Measurements from ENCODE around the gene CREB1. TPM values are rescaled to one million over a fixed set of nuclear protein-coding genes. Genes with fewer than 3 reads are reported as not detected.

Gene CREB1
- total RNA-seq, 1 donor from 2014 or later: 97.0 TPM

DNA sequence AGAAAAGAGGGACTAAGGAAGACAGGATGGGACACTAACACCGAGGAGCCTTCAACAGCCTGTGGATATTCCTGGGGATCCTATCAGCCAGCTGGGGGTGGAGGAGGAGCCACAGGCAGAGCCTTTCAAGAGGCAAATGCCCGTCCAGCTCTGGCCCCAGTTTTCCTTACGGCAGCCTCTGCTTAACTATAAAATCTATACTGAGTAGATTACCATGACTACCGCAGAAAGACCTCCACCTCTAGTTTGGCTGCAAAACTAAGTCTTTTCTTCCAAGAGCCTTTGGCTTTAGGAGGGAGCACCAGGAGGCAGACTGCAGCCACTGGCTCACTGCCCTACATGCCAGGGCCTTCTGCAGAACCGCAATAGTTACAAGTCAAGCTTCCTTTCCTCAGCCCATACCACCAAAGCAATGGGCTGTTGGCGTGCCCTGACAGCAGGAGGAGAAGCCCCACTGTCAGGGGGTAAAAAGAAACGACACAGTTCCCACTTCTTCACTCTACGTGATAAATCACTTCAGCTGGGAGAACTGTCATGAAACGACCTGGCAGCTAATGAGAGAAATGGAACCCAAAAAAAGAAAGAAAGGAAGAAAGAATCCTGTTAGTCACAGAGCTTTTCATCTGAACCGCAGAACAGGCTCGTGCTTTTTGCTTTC is 25.1 kb upstream of the CREB1 start:
- TF ChIP-seq, protein P1, sequence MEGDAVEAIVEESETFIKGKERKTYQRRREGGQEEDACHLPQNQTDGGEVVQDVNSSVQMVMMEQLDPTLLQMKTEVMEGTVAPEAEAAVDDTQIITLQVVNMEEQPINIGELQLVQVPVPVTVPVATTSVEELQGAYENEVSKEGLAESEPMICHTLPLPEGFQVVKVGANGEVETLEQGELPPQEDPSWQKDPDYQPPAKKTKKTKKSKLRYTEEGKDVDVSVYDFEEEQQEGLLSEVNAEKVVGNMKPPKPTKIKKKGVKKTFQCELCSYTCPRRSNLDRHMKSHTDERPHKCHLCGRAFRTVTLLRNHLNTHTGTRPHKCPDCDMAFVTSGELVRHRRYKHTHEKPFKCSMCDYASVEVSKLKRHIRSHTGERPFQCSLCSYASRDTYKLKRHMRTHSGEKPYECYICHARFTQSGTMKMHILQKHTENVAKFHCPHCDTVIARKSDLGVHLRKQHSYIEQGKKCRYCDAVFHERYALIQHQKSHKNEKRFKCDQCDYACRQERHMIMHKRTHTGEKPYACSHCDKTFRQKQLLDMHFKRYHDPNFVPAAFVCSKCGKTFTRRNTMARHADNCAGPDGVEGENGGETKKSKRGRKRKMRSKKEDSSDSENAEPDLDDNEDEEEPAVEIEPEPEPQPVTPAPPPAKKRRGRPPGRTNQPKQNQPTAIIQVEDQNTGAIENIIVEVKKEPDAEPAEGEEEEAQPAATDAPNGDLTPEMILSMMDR (IDR thresholded peaks at IDR 0.05; ENCODE audit: unreplicated experiment): no peak
- Mint-ChIP-seq H3K9me3 (peaks cover 4% of the 10 kb centered on the region), H3K4me3 (no peak overlapping the region), H3K27me3 (ENCODE audit: low read depth) (peaks cover 8% of the 10 kb centered on the region), H3K27ac (peak overlapping the region; percentile 60), H3K36me3 (no peaks in the 10 kb centered on the region), H3K4me1 (peaks cover 27% of the 10 kb centered on the region)
- no peak for DNase-seq (ENCODE audit: low spot score in 2 of 2, unreplicated experiment in 2 of 2)

DNA sequence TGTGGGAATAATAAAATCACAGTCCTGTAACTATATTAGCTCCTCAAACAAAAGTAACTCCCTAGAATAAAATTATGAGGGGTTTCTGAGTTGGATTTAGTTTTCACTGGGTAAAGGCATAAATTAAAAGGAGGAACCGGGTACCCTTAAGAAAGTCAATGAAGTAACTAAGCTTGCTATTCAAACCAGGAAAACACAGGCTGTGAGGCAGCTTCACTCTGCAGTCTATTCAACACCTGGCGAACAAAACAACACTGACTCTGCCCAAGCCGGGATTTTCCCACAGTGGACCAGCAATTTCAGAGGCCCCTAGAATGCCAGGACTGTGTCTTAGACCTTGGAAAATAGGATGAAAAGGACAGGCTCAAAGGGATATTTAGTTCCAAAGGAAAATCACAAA is 24.6 kb upstream of the CREB1 start:
- no peak overlapping the region for H3K4me3 Mint-ChIP-seq

DNA sequence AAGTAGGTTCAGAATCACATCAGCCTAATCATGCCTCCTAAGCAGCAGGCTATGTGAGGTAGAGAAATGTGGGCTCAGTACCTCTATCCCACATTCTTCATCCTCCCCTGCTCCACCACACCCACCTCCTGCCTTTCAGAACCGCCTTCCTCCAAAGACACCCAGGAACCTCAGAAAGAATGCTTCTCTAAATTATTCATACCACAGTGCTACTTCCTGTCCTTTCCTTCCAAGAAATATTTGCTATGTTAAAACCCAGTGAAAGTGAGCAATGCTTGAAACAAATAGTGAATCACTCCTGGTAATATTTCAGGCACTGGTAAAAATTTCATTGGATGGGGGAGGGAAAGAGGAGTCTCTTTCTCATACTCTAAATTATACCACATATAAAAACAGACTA is 24.0 kb upstream of the CREB1 start:
- TF ChIP-seq, protein P1 (IDR thresholded peaks at IDR 0.05; ENCODE audit: unreplicated experiment): no peak
- Mint-ChIP-seq H3K4me3 (no peak overlapping the region), H3K27ac (peak overlapping the region; percentile 45), H3K36me3 (no peaks in the 10 kb centered on the region), H3K27me3 (ENCODE audit: low read depth) (peaks cover 8% of the 10 kb centered on the region), H3K9me3 (peaks cover 4% of the 10 kb centered on the region), H3K4me1 (peaks cover 27% of the 10 kb centered on the region)
- no peak for DNase-seq (ENCODE audit: low spot score in 2 of 2, unreplicated experiment in 2 of 2)

More for the DNA sequence above, 24.6 kb upstream of the CREB1 start:
- Mint-ChIP-seq H3K27me3 (ENCODE audit: low read depth) (peaks cover 8% of the 10 kb centered on the region), H3K9me3 (peaks cover 4% of the 10 kb centered on the region), H3K36me3 (no peaks in the 10 kb centered on the region), H3K27ac (peak overlapping the region; percentile 60), H3K4me1 (peaks cover 27% of the 10 kb centered on the region)
- DNase-seq (ENCODE audit: low spot score in 2 of 2, unreplicated experiment in 2 of 2): no peak
- TF ChIP-seq, protein P1 (IDR thresholded peaks at IDR 0.05; ENCODE audit: unreplicated experiment): no peak

DNA sequence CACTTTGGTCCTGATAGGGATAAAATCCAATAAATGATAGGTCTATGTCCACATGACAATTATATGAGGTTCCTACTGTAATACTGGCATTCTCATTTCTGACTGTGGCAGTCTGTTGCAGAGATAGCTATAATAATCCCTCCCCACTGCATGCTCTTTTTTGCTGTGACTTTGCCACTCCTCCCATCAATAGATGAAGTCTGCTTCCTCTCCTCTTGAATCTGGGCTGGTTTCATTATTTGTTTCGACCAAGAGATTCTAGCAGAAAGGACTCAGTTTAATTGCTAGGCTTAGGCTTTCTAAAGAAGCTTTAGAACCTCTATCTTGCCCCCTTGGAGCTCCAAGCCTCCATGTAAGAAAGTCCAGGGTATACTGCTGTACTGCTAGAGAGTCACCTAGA is 23.3 kb upstream of the CREB1 start:
- peaks cover 4% of the 10 kb centered on the region for H3K9me3 Mint-ChIP-seq
- TF ChIP-seq, protein P1 (IDR thresholded peaks at IDR 0.05; ENCODE audit: unreplicated experiment): no peak
- peaks cover 6% of the 10 kb centered on the region for H3K27me3 Mint-ChIP-seq (ENCODE audit: low read depth)
- H3K4me3 Mint-ChIP-seq: no peak overlapping the region
- peaks cover 27% of the 10 kb centered on the region for H3K4me1 Mint-ChIP-seq
- no peaks in the 10 kb centered on the region for H3K36me3 Mint-ChIP-seq
- no peak for DNase-seq (ENCODE audit: low spot score in 2 of 2, unreplicated experiment in 2 of 2)
- no peak overlapping the region for H3K27ac Mint-ChIP-seq

DNA sequence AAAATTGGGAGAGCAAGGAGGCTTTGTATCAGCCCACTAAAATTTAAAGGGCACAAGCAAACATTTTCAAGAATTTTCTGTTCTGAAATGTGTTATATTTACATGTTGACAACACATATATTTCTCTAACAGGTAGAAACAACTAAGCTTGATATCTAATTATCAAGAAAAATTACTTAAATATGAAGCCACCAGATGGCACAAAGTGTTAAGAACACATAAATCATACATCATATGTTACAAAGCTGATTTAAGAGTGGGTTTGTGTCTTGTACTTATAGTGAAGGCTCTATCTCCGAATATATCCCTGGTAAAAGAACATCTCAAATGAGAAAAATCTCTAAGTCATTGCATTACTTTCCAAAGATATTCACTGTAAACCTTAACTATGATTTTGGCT is 19.6 kb upstream of the CREB1 start:
- H3K36me3 Mint-ChIP-seq: no peaks in the 10 kb centered on the region
- H3K27ac Mint-ChIP-seq: no peak overlapping the region
- no peaks in the 10 kb centered on the region for H3K27me3 Mint-ChIP-seq (ENCODE audit: low read depth)
- H3K4me3 Mint-ChIP-seq: no peak overlapping the region
- TF ChIP-seq, protein P1 (IDR thresholded peaks at IDR 0.05; ENCODE audit: unreplicated experiment): no peak
- H3K4me1 Mint-ChIP-seq: peaks cover 35% of the 10 kb centered on the region
- no peak for DNase-seq (ENCODE audit: low spot score in 2 of 2, unreplicated experiment in 2 of 2)
- peaks cover 4% of the 10 kb centered on the region for H3K9me3 Mint-ChIP-seq

Data from mesothelial cell of epicardium (in vitro differentiated cells).